ENCODE data around the gene GPATCH4. TPM values are rescaled to one million over a fixed set of nuclear protein-coding genes. Genes with fewer than 3 reads are reported as not detected.

GPATCH4 gene
- total and polyA plus RNA-seq, 2 of the 4 experiments (the other 2 are of a cell fraction): 32.6 to 41.8 TPM

- Histone ChIP-seq H3K9ac (ENCODE audit: low read depth, low read length) (no peak overlapping the region), H2BK20ac (ENCODE audit: low read depth, low read length) (no peak overlapping the region), H4K20me1 (ENCODE audit: insufficient read depth, low read length) (peaks cover 7% of the 10 kb centered on the region; the same call in 1 of the 2 replicates), H3K18ac (ENCODE audit: low read depth, low read length) (no peak overlapping the region), H3K27ac (ENCODE audit: insufficient read depth, low read length) (no peak overlapping the region), H2BK5ac (ENCODE audit: low read depth, low read length, poor library complexity, severe bottlenecking) (no peak overlapping the region), H3K4me3 (ENCODE audit: insufficient read depth, low read depth, low read length) (no peak overlapping the region), H3K23ac (ENCODE audit: low read depth, low read length) (no peak overlapping the region), H3K4me2 (ENCODE audit: low read depth, low read length) (no peak overlapping the region), H2AK9ac (replicated peaks; ENCODE audit: low read depth, low read length, poor library complexity) (no peak overlapping the region), H3K4ac (ENCODE audit: low read depth, low read length) (no peak overlapping the region), H3K9me1 (ENCODE audit: insufficient read depth, low read length) (no peaks in the 10 kb centered on the region), H2AFZ (replicated peaks; ENCODE audit: low read length, poor library complexity) (no peak overlapping the region), H3K36me3 (ENCODE audit: control insufficient read depth, insufficient read depth, low read length) (no peaks in the 10 kb centered on the region), H3K9me3 (ENCODE audit: control insufficient read depth, insufficient read depth, low read length) (0 out of 2 replicates have a peak, but pooled peaks cover 1% of the 10 kb centered on the region), H3K56ac (ENCODE audit: extremely low read depth, insufficient read depth, low read length) (no peak overlapping the region), H4K5ac (ENCODE audit: low read depth, low read length) (no peak overlapping the region), H2BK120ac (ENCODE audit: low read depth, low read length) (no peak overlapping the region), H3K4me1 (ENCODE audit: control insufficient read depth, insufficient read depth, low read length) (no peaks in the 10 kb centered on the region), H4K8ac (ENCODE audit: low read depth in 2 of 2, low read length in 2 of 2) (no peak overlapping the region), H3K14ac (replicated peaks; ENCODE audit: low read depth, low read length) (no peak overlapping the region), H3K27me3 (ENCODE audit: control insufficient read depth, insufficient read depth, low read length) (peaks cover 91% of the 10 kb centered on the region), H2BK15ac (ENCODE audit: low read depth, low read length) (no peak overlapping the region), H2AK5ac (ENCODE audit: low read depth, low read length) (no peak overlapping the region), H3K79me1 (ENCODE audit: low read depth in 1 of 2, low read length in 2 of 2) (no peaks in the 10 kb centered on the region), H4K91ac (ENCODE audit: insufficient read depth, low read depth, low read length) (no peak overlapping the region)
- ChIA-PET CTCF (no interaction called here), POLR2A (ENCODE audit: unreplicated experiment) (no interaction called here)
- WGBS, 2 experiments (ENCODE audit: extremely low coverage in 2 of 2, insufficient read length in 1 of 2): 80% methylated on average over 1 of the region's 10 CpGs; no CpG with 5 or more reads in 1 of the 2 experiments
- dilution Hi-C loops (cut with HindIII; ENCODE audit: low sequenced_read_pairs, unreplicated experiment): no loop called here
- no TSS peak for BruUV-seq (replicated peaks)
- DNase-seq: no peak
- ATAC-seq (ENCODE audit: low read depth): no peak
- in situ Hi-C loops (cut with MboI; ENCODE audit: low sequenced_read_pairs): no loop called here
- intact Hi-C loops (cut with micrococcal nuclease): no loop called here
- TF ChIP-seq BHLHE40 (IDR thresholded peaks at IDR 0.05; ENCODE audit: low read depth, low read length): no peak
These were observed 46.1 kb upstream of the GPATCH4 start for GRCh38 chr1:156647351-156647750.

All from IMR-90 (cell line).